ENCODE results near the gene MSRB3.

- TF ChIP-seq CREB1 (CRISPR knock-in tag; IDR thresholded peaks at IDR 0.05): no peak
- no peak for TF ChIP-seq MAX (CRISPR knock-in tag; IDR thresholded peaks at IDR 0.05)
- no peak for TF ChIP-seq CTCF (IDR thresholded peaks at IDR 0.05)
- TF ChIP-seq IRF1 (CRISPR knock-in tag; IDR thresholded peaks at IDR 0.05): no peak
- no peak for TF ChIP-seq E2F4 (CRISPR knock-in tag; IDR thresholded peaks at IDR 0.05; ENCODE audit: borderline replicate concordance, low read depth)
- TF ChIP-seq NR3C1 (CRISPR knock-in tag; conservative IDR thresholded peaks at IDR 0.05; ENCODE audit: low read depth): no peak
- no peak for TF ChIP-seq JUN (CRISPR knock-in tag; IDR thresholded peaks at IDR 0.05)
- no peak for TF ChIP-seq GABPB1 (CRISPR knock-in tag; IDR thresholded peaks at IDR 0.05)
- no peak for TF ChIP-seq ZNF532 (CRISPR knock-in tag; IDR thresholded peaks at IDR 0.05; ENCODE audit: borderline replicate concordance)
- no peak for TF ChIP-seq RELA (CRISPR knock-in tag; IDR thresholded peaks at IDR 0.05; ENCODE audit: borderline replicate concordance)
These were observed 15.3 kb downstream of the MSRB3 start for GRCh38 chr12:65293735-65294134.
